Measurements from ENCODE around the gene INTS14. TPM values are rescaled to one million over a fixed set of nuclear protein-coding genes. Genes with fewer than 3 reads are reported as not detected.

Gene INTS14
- total and polyA plus RNA-seq, 9 of the 15 experiments (the other 6 are each of a cell fraction or from before 2014, with no cell fraction given), result 30.5 to 92.4 (median 46.5) TPM

DNA sequence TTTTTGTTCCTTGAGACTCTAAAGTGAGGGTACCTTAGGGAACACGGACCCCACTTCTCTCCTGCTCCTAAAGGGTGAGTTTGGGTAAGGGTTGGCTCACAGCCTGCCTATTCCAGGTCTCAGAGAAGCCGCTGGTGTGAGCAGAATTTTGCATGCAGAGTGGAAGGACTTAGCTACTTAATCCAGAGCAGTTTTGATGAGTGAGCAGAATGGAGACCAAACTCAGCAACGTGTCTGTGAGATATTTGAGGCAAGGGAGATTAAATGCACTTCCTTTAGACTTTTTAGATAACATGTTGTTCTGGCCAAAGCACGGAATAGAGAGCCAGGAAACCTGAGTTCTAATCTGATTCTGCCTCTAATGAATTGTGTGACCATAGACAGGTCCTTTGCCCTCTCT, 15.9 kb upstream of the INTS14 start (continued):
- no peak for TF ChIP-seq USF2 (CRISPR knock-in tag; IDR thresholded peaks at IDR 0.05)
- no peak for TF ChIP-seq DACH1 (IDR thresholded peaks at IDR 0.05; ENCODE audit: partially characterized antibody)
- TF ChIP-seq PBX2 (CRISPR knock-in tag; IDR thresholded peaks at IDR 0.05; ENCODE audit: low read depth), result no peak
- TF ChIP-seq PBX2 (tag; conservative IDR thresholded peaks at IDR 0.05; ENCODE audit: low read depth), result no peak
- no peak for TF ChIP-seq PTTG1 (tag; IDR thresholded peaks at IDR 0.05; ENCODE audit: low read depth)
- TF ChIP-seq SMARCA4 (IDR thresholded peaks at IDR 0.05), result no peak
- TF ChIP-seq GTF2F1 (IDR thresholded peaks at IDR 0.05; ENCODE audit: low read depth, low read length), result no peak
- no peak for TF ChIP-seq ZNF668 (CRISPR knock-in tag; IDR thresholded peaks at IDR 0.05)
- no peak for TF ChIP-seq CBFA2T3 (IDR thresholded peaks at IDR 0.05)
- no peak for TF ChIP-seq GATAD2A (IDR thresholded peaks at IDR 0.05)
- TF ChIP-seq, protein P1, sequence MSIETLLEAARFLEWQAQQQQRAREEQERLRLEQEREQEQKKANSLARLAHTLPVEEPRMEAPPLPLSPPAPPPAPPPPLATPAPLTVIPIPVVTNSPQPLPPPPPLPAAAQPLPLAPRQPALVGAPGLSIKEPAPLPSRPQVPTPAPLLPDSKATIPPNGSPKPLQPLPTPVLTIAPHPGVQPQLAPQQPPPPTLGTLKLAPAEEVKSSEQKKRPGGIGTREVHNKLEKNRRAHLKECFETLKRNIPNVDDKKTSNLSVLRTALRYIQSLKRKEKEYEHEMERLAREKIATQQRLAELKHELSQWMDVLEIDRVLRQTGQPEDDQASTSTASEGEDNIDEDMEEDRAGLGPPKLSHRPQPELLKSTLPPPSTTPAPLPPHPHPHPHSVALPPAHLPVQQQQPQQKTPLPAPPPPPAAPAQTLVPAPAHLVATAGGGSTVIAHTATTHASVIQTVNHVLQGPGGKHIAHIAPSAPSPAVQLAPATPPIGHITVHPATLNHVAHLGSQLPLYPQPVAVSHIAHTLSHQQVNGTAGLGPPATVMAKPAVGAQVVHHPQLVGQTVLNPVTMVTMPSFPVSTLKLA (conservative IDR thresholded peaks at IDR 0.05), result no peak
- TF ChIP-seq PTBP1 (IDR thresholded peaks at IDR 0.05; ENCODE audit: low read depth, low read length), result no peak
- TF ChIP-seq, protein P2, sequence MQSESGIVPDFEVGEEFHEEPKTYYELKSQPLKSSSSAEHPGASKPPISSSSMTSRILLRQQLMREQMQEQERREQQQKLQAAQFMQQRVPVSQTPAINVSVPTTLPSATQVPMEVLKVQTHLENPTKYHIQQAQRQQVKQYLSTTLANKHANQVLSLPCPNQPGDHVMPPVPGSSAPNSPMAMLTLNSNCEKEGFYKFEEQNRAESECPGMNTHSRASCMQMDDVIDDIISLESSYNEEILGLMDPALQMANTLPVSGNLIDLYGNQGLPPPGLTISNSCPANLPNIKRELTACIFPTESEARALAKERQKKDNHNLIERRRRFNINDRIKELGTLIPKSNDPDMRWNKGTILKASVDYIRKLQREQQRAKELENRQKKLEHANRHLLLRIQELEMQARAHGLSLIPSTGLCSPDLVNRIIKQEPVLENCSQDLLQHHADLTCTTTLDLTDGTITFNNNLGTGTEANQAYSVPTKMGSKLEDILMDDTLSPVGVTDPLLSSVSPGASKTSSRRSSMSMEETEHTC (IDR thresholded peaks at IDR 0.05), result no peak
- TF ChIP-seq MYC (IDR thresholded peaks at IDR 0.05; ENCODE audit: low read depth, low read length), result no peak
- no peak for TF ChIP-seq MYC (CRISPR knock-in tag; IDR thresholded peaks at IDR 0.05; ENCODE audit: borderline replicate concordance, low read depth)
- TF ChIP-seq ZFPM2 (CRISPR knock-in tag; IDR thresholded peaks at IDR 0.05), result no peak
